A549 (cell line): Measurements from ENCODE around the gene DMRT3.

Experiments
- CHD2 ChIP-seq: fragments of 150-350 bp; IDR thresholded peaks from 2 replicates; pipeline ENCODE4 v1.6.1; 2014; ENCODE audit warnings: low read length; ENCODE audit not compliant: partially characterized antibody
- CTCF ChIP-seq: fragments of >200 bp; sonication (Bioruptor Twin); formaldehyde crosslinking; IDR thresholded peaks from 3 replicates; pipeline ENCODE4 v1.5.1; 2016
- EHF ChIP-seq: fragments of 250-450 bp; sonication (Bioruptor Pico); IDR thresholded peaks from 2 replicates; pipeline ENCODE4 v1.5.0; 2020; ENCODE audit warnings: mild to moderate bottlenecking
- EP300 ChIP-seq, 2 experiments: fragments of >200 bp; sonication (Bioruptor Twin); formaldehyde crosslinking; IDR thresholded peaks; 2 replicates in 1 of 2; 3 replicates in 1 of 2; pipeline ENCODE4 v1.6.1; 2016 to 2017
- KDM1A ChIP-seq: fragments of 200-600 bp; sonication (generic); IDR thresholded peaks from 2 replicates; pipeline ENCODE4 v1.6.1; 2016; ENCODE audit warnings: low read depth, mild to moderate bottlenecking
- MYC ChIP-seq: IDR thresholded peaks from 2 replicates; pipeline ENCODE4 v1.6.1; 2012; ENCODE audit warnings: mild to moderate bottlenecking, inconsistent platforms, low read length, improper control_type of control experiment, borderline replicate concordance
- PHF8 ChIP-seq: fragments of 200-600 bp; sonication (generic); IDR thresholded peaks from 2 replicates; pipeline ENCODE4 v1.6.1; 2016; ENCODE audit warnings: low read depth, mild to moderate bottlenecking, antibody characterized with exemption, moderate library complexity, borderline replicate concordance
- POLR2A ChIP-seq: IDR thresholded peaks from 2 replicates; pipeline ENCODE4 v1.6.1; 2012; ENCODE audit warnings: mild to moderate bottlenecking, low read length
- POLR2AphosphoS2 ChIP-seq: conservative IDR thresholded peaks from 2 replicates; pipeline ENCODE4 v1.6.1; 2012; ENCODE audit warnings: low read length, improper control_type of control experiment, inconsistent platforms
- RAD21 ChIP-seq, 2 experiments: fragments of >200 bp in 1 of 2; sonication (Bioruptor Twin) in 1 of 2; formaldehyde crosslinking in 1 of 2; IDR thresholded peaks in 1 of 2; conservative IDR thresholded peaks in 1 of 2; 2 replicates in 1 of 2; 3 replicates in 1 of 2; pipeline ENCODE4 v1.6.1; 2012 to 2018; ENCODE audit warnings: inconsistent platforms in 1 of 2
- RCOR1 ChIP-seq: fragments of 150-350 bp; IDR thresholded peaks from 2 replicates; pipeline ENCODE4 v1.6.1; 2014; ENCODE audit warnings: antibody characterized with exemption, low read length, low read depth
- ZFP36 ChIP-seq: fragments of 450-650 bp; IDR thresholded peaks from 2 replicates; pipeline ENCODE4 v1.6.1; 2014; ENCODE audit warnings: borderline replicate concordance; ENCODE audit not compliant: partially characterized antibody
- TF ChIP-seq, protein P1 (sequence below): fragments of 450-650 bp; IDR thresholded peaks from 2 replicates; pipeline ENCODE4 v1.6.1; 2014; ENCODE audit warnings: antibody characterized with exemption
- TF ChIP-seq, protein P2 (sequence below): fragments of 200-600 bp; sonication (generic); IDR thresholded peaks from 2 replicates; pipeline ENCODE4 v1.6.1; 2016; ENCODE audit warnings: antibody characterized with exemption, mild to moderate bottlenecking, moderate library complexity

- TF ChIP-seq PHF8 (no peak), POLR2A (no peak), POLR2AphosphoS2 (no peak), KDM1A (no peak), ZFP36 (no peak), CTCF (no peak), RCOR1 (no peak), MYC (no peak), CHD2 (no peak), EP300 (IDR thresholded peaks at IDR 0.05) (no peak), RAD21 (conservative IDR thresholded peaks at IDR 0.05 in 1 of 2, IDR thresholded peaks at IDR 0.05 in 1 of 2) (no peak), EHF (CRISPR knock-in tag) (no peak)
- TF ChIP-seq, protein P1, sequence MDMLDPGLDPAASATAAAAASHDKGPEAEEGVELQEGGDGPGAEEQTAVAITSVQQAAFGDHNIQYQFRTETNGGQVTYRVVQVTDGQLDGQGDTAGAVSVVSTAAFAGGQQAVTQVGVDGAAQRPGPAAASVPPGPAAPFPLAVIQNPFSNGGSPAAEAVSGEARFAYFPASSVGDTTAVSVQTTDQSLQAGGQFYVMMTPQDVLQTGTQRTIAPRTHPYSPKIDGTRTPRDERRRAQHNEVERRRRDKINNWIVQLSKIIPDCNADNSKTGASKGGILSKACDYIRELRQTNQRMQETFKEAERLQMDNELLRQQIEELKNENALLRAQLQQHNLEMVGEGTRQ = no peak
- TF ChIP-seq, protein P2, sequence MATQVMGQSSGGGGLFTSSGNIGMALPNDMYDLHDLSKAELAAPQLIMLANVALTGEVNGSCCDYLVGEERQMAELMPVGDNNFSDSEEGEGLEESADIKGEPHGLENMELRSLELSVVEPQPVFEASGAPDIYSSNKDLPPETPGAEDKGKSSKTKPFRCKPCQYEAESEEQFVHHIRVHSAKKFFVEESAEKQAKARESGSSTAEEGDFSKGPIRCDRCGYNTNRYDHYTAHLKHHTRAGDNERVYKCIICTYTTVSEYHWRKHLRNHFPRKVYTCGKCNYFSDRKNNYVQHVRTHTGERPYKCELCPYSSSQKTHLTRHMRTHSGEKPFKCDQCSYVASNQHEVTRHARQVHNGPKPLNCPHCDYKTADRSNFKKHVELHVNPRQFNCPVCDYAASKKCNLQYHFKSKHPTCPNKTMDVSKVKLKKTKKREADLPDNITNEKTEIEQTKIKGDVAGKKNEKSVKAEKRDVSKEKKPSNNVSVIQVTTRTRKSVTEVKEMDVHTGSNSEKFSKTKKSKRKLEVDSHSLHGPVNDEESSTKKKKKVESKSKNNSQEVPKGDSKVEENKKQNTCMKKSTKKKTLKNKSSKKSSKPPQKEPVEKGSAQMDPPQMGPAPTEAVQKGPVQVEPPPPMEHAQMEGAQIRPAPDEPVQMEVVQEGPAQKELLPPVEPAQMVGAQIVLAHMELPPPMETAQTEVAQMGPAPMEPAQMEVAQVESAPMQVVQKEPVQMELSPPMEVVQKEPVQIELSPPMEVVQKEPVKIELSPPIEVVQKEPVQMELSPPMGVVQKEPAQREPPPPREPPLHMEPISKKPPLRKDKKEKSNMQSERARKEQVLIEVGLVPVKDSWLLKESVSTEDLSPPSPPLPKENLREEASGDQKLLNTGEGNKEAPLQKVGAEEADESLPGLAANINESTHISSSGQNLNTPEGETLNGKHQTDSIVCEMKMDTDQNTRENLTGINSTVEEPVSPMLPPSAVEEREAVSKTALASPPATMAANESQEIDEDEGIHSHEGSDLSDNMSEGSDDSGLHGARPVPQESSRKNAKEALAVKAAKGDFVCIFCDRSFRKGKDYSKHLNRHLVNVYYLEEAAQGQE = no peak
These were observed 17.4 kb upstream of the DMRT3 start for GRCh38 chr9:959105-959504.
